Measurements from ENCODE around the gene TTLL1. TPM values are rescaled to one million over a fixed set of nuclear protein-coding genes. Genes with fewer than 3 reads are reported as not detected.

TTLL1 gene
- total and polyA plus RNA-seq, 9 of the 15 experiments (the other 6 are each of a cell fraction or from before 2014, with no cell fraction given), result 0.06 to 0.85 (median 0.17) TPM

DNA sequence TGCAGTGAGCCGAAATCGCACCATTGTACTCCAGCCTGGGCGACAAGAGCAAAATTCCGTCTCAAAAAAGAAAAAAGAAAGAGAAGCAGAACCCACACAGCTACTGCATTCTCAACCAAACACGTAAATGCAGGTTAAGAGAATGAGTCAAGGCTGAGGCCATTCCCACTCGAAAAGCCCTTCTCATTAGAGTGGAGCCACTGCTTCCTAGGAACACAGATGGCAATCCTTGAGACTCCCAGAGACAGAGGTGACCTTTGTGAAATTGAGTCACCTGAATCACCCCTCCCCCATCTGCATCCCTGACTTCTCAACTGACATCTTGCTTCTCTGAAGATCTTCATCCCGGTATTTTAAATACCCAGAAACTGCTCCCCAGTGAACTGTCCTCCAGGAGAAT, 82.4 kb downstream of the TTLL1 start (continued):
- TF ChIP-seq KDM2B (CRISPR knock-in tag; IDR thresholded peaks at IDR 0.05) (no peak), NFRKB (IDR thresholded peaks at IDR 0.05; ENCODE audit: low read depth) (no peak), MAX (CRISPR knock-in tag; IDR thresholded peaks at IDR 0.05) (no peak)
- TF ChIP-seq, protein P1, sequence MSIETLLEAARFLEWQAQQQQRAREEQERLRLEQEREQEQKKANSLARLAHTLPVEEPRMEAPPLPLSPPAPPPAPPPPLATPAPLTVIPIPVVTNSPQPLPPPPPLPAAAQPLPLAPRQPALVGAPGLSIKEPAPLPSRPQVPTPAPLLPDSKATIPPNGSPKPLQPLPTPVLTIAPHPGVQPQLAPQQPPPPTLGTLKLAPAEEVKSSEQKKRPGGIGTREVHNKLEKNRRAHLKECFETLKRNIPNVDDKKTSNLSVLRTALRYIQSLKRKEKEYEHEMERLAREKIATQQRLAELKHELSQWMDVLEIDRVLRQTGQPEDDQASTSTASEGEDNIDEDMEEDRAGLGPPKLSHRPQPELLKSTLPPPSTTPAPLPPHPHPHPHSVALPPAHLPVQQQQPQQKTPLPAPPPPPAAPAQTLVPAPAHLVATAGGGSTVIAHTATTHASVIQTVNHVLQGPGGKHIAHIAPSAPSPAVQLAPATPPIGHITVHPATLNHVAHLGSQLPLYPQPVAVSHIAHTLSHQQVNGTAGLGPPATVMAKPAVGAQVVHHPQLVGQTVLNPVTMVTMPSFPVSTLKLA (conservative IDR thresholded peaks at IDR 0.05), result no peak
- TF ChIP-seq, protein P2, sequence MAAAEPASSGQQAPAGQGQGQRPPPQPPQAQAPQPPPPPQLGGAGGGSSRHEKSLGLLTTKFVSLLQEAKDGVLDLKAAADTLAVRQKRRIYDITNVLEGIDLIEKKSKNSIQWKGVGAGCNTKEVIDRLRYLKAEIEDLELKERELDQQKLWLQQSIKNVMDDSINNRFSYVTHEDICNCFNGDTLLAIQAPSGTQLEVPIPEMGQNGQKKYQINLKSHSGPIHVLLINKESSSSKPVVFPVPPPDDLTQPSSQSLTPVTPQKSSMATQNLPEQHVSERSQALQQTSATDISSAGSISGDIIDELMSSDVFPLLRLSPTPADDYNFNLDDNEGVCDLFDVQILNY (CRISPR knock-in tag; IDR thresholded peaks at IDR 0.05), result no peak
- TF ChIP-seq, protein P3, sequence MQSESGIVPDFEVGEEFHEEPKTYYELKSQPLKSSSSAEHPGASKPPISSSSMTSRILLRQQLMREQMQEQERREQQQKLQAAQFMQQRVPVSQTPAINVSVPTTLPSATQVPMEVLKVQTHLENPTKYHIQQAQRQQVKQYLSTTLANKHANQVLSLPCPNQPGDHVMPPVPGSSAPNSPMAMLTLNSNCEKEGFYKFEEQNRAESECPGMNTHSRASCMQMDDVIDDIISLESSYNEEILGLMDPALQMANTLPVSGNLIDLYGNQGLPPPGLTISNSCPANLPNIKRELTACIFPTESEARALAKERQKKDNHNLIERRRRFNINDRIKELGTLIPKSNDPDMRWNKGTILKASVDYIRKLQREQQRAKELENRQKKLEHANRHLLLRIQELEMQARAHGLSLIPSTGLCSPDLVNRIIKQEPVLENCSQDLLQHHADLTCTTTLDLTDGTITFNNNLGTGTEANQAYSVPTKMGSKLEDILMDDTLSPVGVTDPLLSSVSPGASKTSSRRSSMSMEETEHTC (IDR thresholded peaks at IDR 0.05), result no peak

- intact Hi-C loops (cut with micrococcal nuclease) (no loop called here), in situ Hi-C loops (cut with MboI) (no loop called here)
- no peak overlapping the region for H3K4me2 ChIP-seq (ENCODE audit: insufficient read depth, low read length)
- no TSS peak for BruUV-seq (replicated peaks)
- no peaks in the 10 kb centered on the region for H3K27me3 ChIP-seq (ENCODE audit: control insufficient read depth in 2 of 2, insufficient read depth in 2 of 2, low read length in 2 of 2)
- no peak overlapping the region for H3K27ac ChIP-seq (ENCODE audit: extremely low read depth, low read depth, low read length)
- no peak for FAIRE-seq
- no peak overlapping the region for H3K9ac ChIP-seq (ENCODE audit: insufficient read depth in 1 of 2, low read depth in 2 of 2, low read length in 2 of 2)
- ATAC-seq, result no peak
- peak; percentile 70; the same call in 1 of the 2 replicates for TF ChIP-seq ZNF12 (CRISPR knock-in tag; IDR thresholded peaks at IDR 0.05)
- no peak for TF ChIP-seq CHD4 (IDR thresholded peaks at IDR 0.05; ENCODE audit: insufficient read depth, insufficient replicate concordance, low read depth, low read length, poor library complexity, severe bottlenecking)
- TF ChIP-seq ZNF41 (CRISPR knock-in tag; conservative IDR thresholded peaks at IDR 0.05), result no peak
- H4K20me1 ChIP-seq (replicated peaks; ENCODE audit: control insufficient read depth, insufficient read depth, low read length), result peaks cover 19% of the 10 kb centered on the region
- no peak overlapping the region for H3K4me3 ChIP-seq
- 95% methylated on average over 5 of the region's 5 CpGs for WGBS (ENCODE audit: insufficient coverage, low coverage, missing lambda C conversion rate)
- no peak overlapping the region for H2AFZ ChIP-seq (ENCODE audit: low read depth, low read length)
- no peaks in the 10 kb centered on the region for H3K9me1 ChIP-seq (ENCODE audit: control insufficient read depth, insufficient read depth, low read length)
- peaks cover 83% of the 10 kb centered on the region for H3K79me2 ChIP-seq (ENCODE audit: control insufficient read depth, insufficient read depth, low read length)
- CTCF ChIA-PET (ENCODE audit: low intra/inter-chr PET ratio), result no interaction called here
- peaks cover 25 to 45% of the 10 kb centered on the region in 2 experiments for H3K4me1 ChIP-seq (replicated peaks in 1 of 2; ENCODE audit: control insufficient read depth in 2 of 2, insufficient read depth in 2 of 2, low read length in 2 of 2)
- DNase-seq (ENCODE audit: extremely low read depth in 1 of 4, low spot score in 3 of 4), result no peak
- POLR2A ChIA-PET, result interaction anchor here (0.6 to 1.2 kb wide), 3 partner anchors 10 to 280 kb away, joined by 3 to 4 read pairs (median 4); no protein-coding TSS in a partner anchor
- no peaks in the 10 kb centered on the region for H3K9me3 ChIP-seq (replicated peaks; ENCODE audit: control insufficient read depth, insufficient read depth, low read depth, low read length)
- no peaks in the 10 kb centered on the region for H3K36me3 ChIP-seq (ENCODE audit: control insufficient read depth, insufficient read depth, low read length)
Observed at GRCh38 chr22:43006016-43006505, 83.1 kb downstream of the TTLL1 start.

Data from K562 (cell line).